ENCODE measurements around the gene TOMM70. TPM values are rescaled to one million over a fixed set of nuclear protein-coding genes. Genes with fewer than 3 reads are reported as not detected.

TOMM70 gene
- total and polyA plus RNA-seq, 2 of the 8 experiments (the other 6 are each of a cell fraction or from before 2014, with no cell fraction given) = 10.9 to 52.1 TPM

- H4K91ac ChIP-seq (replicated peaks; ENCODE audit: insufficient read length, low read length) = no peak overlapping the region
- no peak overlapping the region for H2AK5ac ChIP-seq (ENCODE audit: low read depth, low read length)
- no peaks in the 10 kb centered on the region for H3K79me2 ChIP-seq (ENCODE audit: control insufficient read depth in 1 of 2, insufficient read depth in 2 of 2, low read length in 2 of 2)
- FAIRE-seq = no peak
- no peaks in the 10 kb centered on the region for H3K79me1 ChIP-seq (ENCODE audit: low read depth, low read length)
- no peak for DNase-seq (ENCODE audit: low read depth in 1 of 2, low spot score in 2 of 2)
- no peaks in the 10 kb centered on the region for H3K27me3 ChIP-seq (replicated peaks in 1 of 4; ENCODE audit: control insufficient read depth in 3 of 4, extremely low read depth in 1 of 4, insufficient read depth in 3 of 4, low read length in 3 of 4)
- H3K27ac ChIP-seq (ENCODE audit: low read depth, low read length) = no peak overlapping the region
- H3K14ac ChIP-seq (ENCODE audit: insufficient read length) = no peak overlapping the region
- H3K9ac ChIP-seq (replicated peaks in 1 of 4; ENCODE audit: extremely low read depth in 1 of 4, low read depth in 3 of 4, low read length in 3 of 4) = no peak overlapping the region
- H3K4me2 ChIP-seq (ENCODE audit: insufficient read depth in 1 of 2, low read depth in 2 of 2, low read length in 2 of 2) = no peak overlapping the region
- POLR2A ChIA-PET (ENCODE audit: partially characterized antibody) = interaction anchor here (0.9 to 1.4 kb wide), 3 partner anchors 15 to 27 kb away, joined by 3 to 5 read pairs (median 3); no protein-coding TSS in a partner anchor
- TF ChIP-seq KDM1A (IDR thresholded peaks at IDR 0.05; ENCODE audit: borderline replicate concordance, low read length) = no peak
- TF ChIP-seq SIRT6 (IDR thresholded peaks at IDR 0.05; ENCODE audit: low read length) = no peak
- no peak for TF ChIP-seq EGR1 (IDR thresholded peaks at IDR 0.05; ENCODE audit: borderline replicate concordance, low read depth, low read length)
- no peak for TF ChIP-seq POLR2A (IDR thresholded peaks at IDR 0.05; ENCODE audit: control extremely low read depth in 1 of 2, low read depth in 2 of 2, low read length in 2 of 2)
- no peak for TF ChIP-seq KDM5A (IDR thresholded peaks at IDR 0.05; ENCODE audit: low read length)
- no peak for TF ChIP-seq EP300 (IDR thresholded peaks at IDR 0.05; ENCODE audit: borderline replicate concordance in 1 of 2, low read depth in 2 of 2, low read length in 2 of 2)
- no peak for TF ChIP-seq SAP30 (IDR thresholded peaks at IDR 0.05; ENCODE audit: insufficient read depth, insufficient replicate concordance, low read length)
- no peak for TF ChIP-seq SP4 (IDR thresholded peaks at IDR 0.05; ENCODE audit: low read length)
- TF ChIP-seq SUZ12 (IDR thresholded peaks at IDR 0.05; ENCODE audit: low read length) = no peak
- no peak for TF ChIP-seq MAX (IDR thresholded peaks at IDR 0.05)
- TF ChIP-seq CBX5 (IDR thresholded peaks at IDR 0.05; ENCODE audit: low read depth, low read length) = no peak
- TF ChIP-seq POU5F1 (IDR thresholded peaks at IDR 0.05; ENCODE audit: low read depth, low read length) = no peak
- TF ChIP-seq GTF2F1 (IDR thresholded peaks at IDR 0.05; ENCODE audit: borderline replicate concordance, low read depth, low read length) = no peak
- no peak for TF ChIP-seq EZH2 (IDR thresholded peaks at IDR 0.05; ENCODE audit: low read depth, low read length, severe bottlenecking)
- TF ChIP-seq TCF12 (IDR thresholded peaks at IDR 0.05; ENCODE audit: low read depth, low read length) = no peak
- no peaks in the 10 kb centered on the region for H3K23me2 ChIP-seq (ENCODE audit: low read depth, low read length)
- H2BK20ac ChIP-seq (ENCODE audit: low read length) = no peak overlapping the region
- H4K5ac ChIP-seq (ENCODE audit: insufficient read length, low read depth, low read length) = no peak overlapping the region
- CTCF ChIA-PET (ENCODE audit: partially characterized antibody) = interaction anchor here (1.5 kb wide), 1 partner anchor 59 kb away, joined by 4 read pairs; no protein-coding TSS in a partner anchor
- no peaks in the 10 kb centered on the region; a peak in 1 of 4 replicates for H3K9me3 ChIP-seq (ENCODE audit: insufficient read depth in 2 of 2, low read depth in 1 of 2, low read length in 1 of 2)
- no peak overlapping the region for H3K23ac ChIP-seq (ENCODE audit: insufficient read length)
- H3K4ac ChIP-seq (replicated peaks; ENCODE audit: insufficient read length, low read depth, low read length) = no peak overlapping the region
- H4K8ac ChIP-seq (ENCODE audit: extremely low read depth, insufficient read depth, low read length) = no peak overlapping the region
- no peaks in the 10 kb centered on the region for H4K20me1 ChIP-seq (replicated peaks in 1 of 2; ENCODE audit: control insufficient read depth in 1 of 2, insufficient read depth in 2 of 2, low read length in 2 of 2)
- H2BK120ac ChIP-seq (replicated peaks; ENCODE audit: low read depth, low read length) = no peak overlapping the region
- H2BK5ac ChIP-seq (ENCODE audit: low read depth, low read length) = no peak overlapping the region
- 89% methylated on average over 2 of the region's 2 CpGs; no CpG with 5 or more reads in 1 of the 2 experiments for WGBS, 2 experiments (ENCODE audit: extremely low coverage in 1 of 2, insufficient coverage in 1 of 2, insufficient read length in 1 of 2, insufficient replicate concordance in 2 of 2, low coverage in 1 of 2, low lambda C conversion rate in 2 of 2, missing lambda C conversion rate in 1 of 2)
- no peak overlapping the region for H2AFZ ChIP-seq (ENCODE audit: low read length)
- no peak overlapping the region for H2BK12ac ChIP-seq (ENCODE audit: low read depth, low read length)
- H3K18ac ChIP-seq (ENCODE audit: extremely low read depth, low read length) = no peak overlapping the region
- H3K56ac ChIP-seq (replicated peaks; ENCODE audit: insufficient read length, low read depth, low read length) = no peak overlapping the region
- H3K4me1 ChIP-seq (replicated peaks in 1 of 4; ENCODE audit: control insufficient read depth in 3 of 4, insufficient read depth in 4 of 4, low read length in 3 of 4) = no peaks in the 10 kb centered on the region
- H3K36me3 ChIP-seq (ENCODE audit: control insufficient read depth in 2 of 4, insufficient read depth in 4 of 4, low read length in 3 of 4) = peaks cover 0 to 12% (median 6%) of the 10 kb centered on the region in 4 experiments; a peak in 3 of 8 replicates
- H3K4me3 ChIP-seq (ENCODE audit: extremely low read depth in 1 of 4, insufficient read depth in 2 of 4, low read depth in 3 of 4, low read length in 4 of 4) = no peak overlapping the region
- H2BK15ac ChIP-seq (ENCODE audit: low read length) = no peak overlapping the region
Observed at GRCh38 chr3:100358413-100358812, 42.5 kb downstream of the TOMM70 start.

All from H1 (cell line).